Stomach (tissue), 9 donors: Measurements from ENCODE around the gene CIROP. TPM values are rescaled to one million over a fixed set of nuclear protein-coding genes. Genes with fewer than 3 reads are reported as not detected.

Experiments
- DNase-seq, 2 donors: peaks; one replicate each; pipeline versions ENCODE4 v3.0.0 to v3.0.0-alpha.2; 2013 to 2019
- H3K27ac ChIP-seq, 5 donors: fragments of 200-600 bp in 4 of 5; sonication (generic) in 4 of 5; one replicate each; pipeline ENCODE4 v1.5.1; 2013 to 2019; ENCODE audit warnings: mild to moderate bottlenecking in 1 of 5, moderate library complexity in 1 of 5
- H3K27me3 ChIP-seq, 3 donors: fragments of 200-600 bp; sonication (generic); one replicate each; pipeline ENCODE4 v1.5.1; 2017 to 2019; ENCODE audit warnings: mixed run types in 1 of 3
- H3K36me3 ChIP-seq, 4 donors: fragments of 200-600 bp; sonication (generic); 1 replicate in 3 of 4; 2 replicates in 1 of 4; pipeline ENCODE4 v1.5.1; 2016 to 2019
- H3K4me1 ChIP-seq, 4 donors: fragments of 200-600 bp; sonication (generic); one replicate each; pipeline ENCODE4 v1.5.1; 2016 to 2019
- H3K4me3 ChIP-seq, 4 donors: fragments of 200-600 bp; sonication (generic) in 3 of 4; one replicate each; pipeline ENCODE4 v1.5.1; 2016 to 2019; ENCODE audit warnings: mild to moderate bottlenecking in 1 of 4
- H3K9me3 ChIP-seq, 4 donors: fragments of 200-600 bp; sonication (generic); one replicate each; pipeline ENCODE4 v1.5.1; 2016 to 2019
- CTCF ChIP-seq, 7 experiments: fragments of 450-650 bp in 4 of 7; fragments of 200-600 bp in 3 of 7; sonication (generic) in 3 of 7; IDR thresholded peaks; one replicate each; pipeline ENCODE4 v1.5.1; 2016 to 2019; ENCODE audit warnings: antibody characterized with exemption in 7 of 7, control low read depth in 2 of 7, mild to moderate bottlenecking in 1 of 7
- EP300 ChIP-seq: sonication (generic); formaldehyde crosslinking; IDR thresholded peaks from one replicate; pipeline ENCODE4 v1.6.1; 2017; ENCODE audit warnings: antibody characterized with exemption
- POLR2A ChIP-seq, 4 donors: fragments of 450-650 bp; IDR thresholded peaks; one replicate each; pipeline ENCODE4 v1.6.1; 2016; ENCODE audit warnings: antibody characterized with exemption in 4 of 4, control low read depth in 2 of 4, mild to moderate bottlenecking in 1 of 4, moderate library complexity in 1 of 4
- POLR2AphosphoS5 ChIP-seq, 3 donors: sonication (generic); formaldehyde crosslinking; IDR thresholded peaks; one replicate each; pipeline ENCODE4 v1.6.1; 2016; ENCODE audit warnings: antibody characterized with exemption in 3 of 3
- WGBS, 5 donors: extraction: QIAGEN DNeasy Blood & Tissue Kit in 3 of 5; methylation state at CpG; one replicate each; pipeline versions ENCODE4 v1.1.5 to v1.1.7; 2013 to 2018; 5-methylcytosine and 5-hydroxymethylcytosine counted together
- intact Hi-C: fragments of 100-400 bp; cut with DNase I; formaldehyde crosslinking; loops from one replicate; pipeline ENCODE4 v1.15.1; 2023; ENCODE audit warnings: low total_unique reads
- polyA plus RNA-seq, 3 donors: library from polyadenylated mRNA; stranded (reverse); fragments of 200-250 nt; gene quantifications; one replicate each; pipeline ENCODE4 v1.2.3, GENCODE V29; 2013
- total RNA-seq, 5 donors: library from RNA; depleted of rRNA; stranded (reverse); fragments of >200 nt; gene quantifications; one replicate each; pipeline versions ENCODE4 v1.1.0 to v1.2.3, GENCODE V29; 2014 to 2016
- donor health status: healthy with polysubstance abuse.
- donor health status: Bipolar disorder and iron deficiency.
- donor health status: healthy.

The CIROP gene
- total and polyA plus RNA-seq, 8 donors: not detected

DNA sequence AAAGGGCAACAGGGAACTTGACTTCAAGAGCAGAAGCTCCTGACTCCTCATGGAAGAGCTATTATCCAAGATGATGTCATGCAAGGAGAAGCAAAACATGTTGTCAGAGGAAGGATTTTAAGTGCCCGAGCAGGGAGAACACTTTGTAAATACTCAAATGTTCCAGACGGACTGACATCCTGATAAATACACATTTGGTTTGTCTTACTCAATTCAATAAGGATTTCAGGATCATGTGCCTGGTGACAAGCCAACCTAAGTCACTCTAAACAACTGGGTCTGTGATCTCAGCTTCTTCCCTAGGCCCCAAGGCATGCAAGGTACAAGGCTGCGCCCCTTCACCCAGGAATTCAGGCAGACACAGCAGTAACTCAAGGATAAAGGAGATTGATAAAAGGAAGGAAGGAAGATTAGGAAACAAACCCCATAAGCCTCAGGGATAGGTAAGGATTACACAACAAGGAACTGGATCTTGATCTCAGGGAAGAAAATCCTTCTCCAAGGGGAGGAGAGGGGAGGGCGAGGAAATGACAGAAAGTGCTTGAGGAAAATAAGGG, 41.1 kb upstream of the CIROP start:
- intact Hi-C loops: no loop called here
- Histone ChIP-seq H3K36me3 (peaks cover 0 to 17% (median 7%) of the 10 kb centered on the region in 4 donors), H3K27ac (peak overlapping the region in 4 of 5 donors; percentile 59 to 93 (median 64)), H3K27me3 (no peaks in the 10 kb centered on the region), H3K4me1 (peaks cover 9 to 72% (median 48%) of the 10 kb centered on the region in 4 donors), H3K9me3 (no peaks in the 10 kb centered on the region), H3K4me3 (no peak overlapping the region)
- 53 to 68% (median 59%) methylated on average over 4 of the region's 4 CpGs for WGBS, 5 donors
- DNase-seq: no peak
- peak; percentile 30 to 80 (median 60) for TF ChIP-seq POLR2AphosphoS5 (IDR thresholded peaks at IDR 0.05)
- TF ChIP-seq EP300: peak; percentile 52
- TF ChIP-seq POLR2A (IDR thresholded peaks at IDR 0.05): no peak

DNA sequence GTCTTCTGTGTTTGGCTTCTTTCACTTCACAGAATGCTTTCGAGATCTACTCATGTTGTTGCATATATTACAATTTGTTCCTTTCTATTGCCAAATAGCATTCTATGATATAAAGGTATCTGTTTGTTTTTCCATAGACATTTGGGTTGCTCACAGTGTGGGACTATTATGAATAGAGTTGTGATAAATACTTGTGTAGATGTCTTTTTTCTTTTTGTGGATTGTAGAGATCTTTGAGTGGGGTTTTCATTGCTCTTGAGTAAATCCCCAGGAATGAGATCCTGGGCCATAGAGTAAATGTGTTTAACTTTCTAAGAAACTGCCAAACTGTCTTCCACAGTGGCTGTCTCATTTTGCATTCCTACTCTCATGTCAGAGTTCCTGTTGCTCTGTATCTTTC, 39.1 kb upstream of the CIROP start:
- Histone ChIP-seq H3K27ac (peak overlapping the region in 2 of 5 donors; percentile 10 to 93), H3K36me3 (peaks cover 14 to 34% (median 25%) of the 10 kb centered on the region in 4 donors), H3K9me3 (no peaks in the 10 kb centered on the region), H3K4me1 (peaks cover 9 to 87% (median 43%) of the 10 kb centered on the region in 4 donors), H3K4me3 (no peak overlapping the region), H3K27me3 (no peaks in the 10 kb centered on the region)
- no peak for DNase-seq
- intact Hi-C loops: no loop called here
- TF ChIP-seq EP300 (no peak), POLR2AphosphoS5 (IDR thresholded peaks at IDR 0.05) (no peak), POLR2A (IDR thresholded peaks at IDR 0.05) (no peak), CTCF (IDR thresholded peaks at IDR 0.05) (no peak)
- WGBS, 5 donors: 61 to 90% (median 73%) methylated on average over 1 of the region's 1 CpG

GRCh38 chr14:23142826-23143225, 38.0 kb upstream of the CIROP start:
- no peak for TF ChIP-seq EP300
- Histone ChIP-seq H3K27ac (peak overlapping the region in 4 of 5 donors; percentile 23 to 93 (median 43)), H3K9me3 (no peaks in the 10 kb centered on the region), H3K36me3 (peaks cover 14 to 44% (median 36%) of the 10 kb centered on the region in 4 donors), H3K4me3 (no peak overlapping the region), H3K27me3 (no peaks in the 10 kb centered on the region), H3K4me1 (peaks cover 15 to 90% (median 48%) of the 10 kb centered on the region in 4 donors)
- intact Hi-C loops: no loop called here
- DNase-seq: no peak
- WGBS, 5 donors: 58 to 82% (median 65%) methylated on average over 4 of the region's 4 CpGs

DNA sequence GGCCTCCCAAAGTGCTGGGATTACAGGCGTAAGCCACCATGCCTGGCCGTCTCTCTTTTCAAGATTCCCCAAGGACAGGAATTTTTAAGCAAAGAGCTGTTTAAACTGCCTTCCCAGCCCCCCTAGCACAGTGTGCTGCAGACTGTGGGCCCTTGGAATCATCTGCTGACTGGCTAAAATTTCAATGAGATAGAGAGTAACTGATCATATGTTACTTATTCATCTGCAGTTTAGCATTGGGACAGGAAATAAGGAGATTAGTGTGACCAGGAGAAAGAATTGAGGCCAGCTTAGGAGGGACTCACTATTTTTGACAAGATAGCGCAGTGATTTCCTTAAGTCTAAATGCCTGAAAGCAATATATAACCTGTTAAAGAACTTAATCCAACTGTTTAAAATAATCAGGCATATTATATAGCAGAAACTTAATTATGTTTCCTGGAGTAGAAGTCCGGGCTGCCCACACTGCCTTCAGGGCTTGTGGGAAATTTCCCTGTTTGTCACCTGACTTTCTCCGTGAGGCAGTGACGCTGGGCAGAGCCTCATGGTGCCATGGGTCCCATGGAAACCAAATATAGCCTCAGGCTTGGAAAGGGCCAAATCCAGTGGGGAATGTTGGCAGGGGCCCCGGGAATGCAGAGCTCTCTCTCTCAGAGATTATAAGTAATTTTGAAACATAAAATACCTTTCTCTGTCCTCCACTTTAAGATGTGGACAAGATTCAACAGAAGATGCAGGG, 37.1 kb upstream of the CIROP start:
- peak; percentile 78 to 79 for DNase-seq
- intact Hi-C loops: no loop called here
- no peaks in the 10 kb centered on the region for H3K27me3 ChIP-seq
- peaks cover 21 to 90% (median 51%) of the 10 kb centered on the region in 4 donors for H3K4me1 ChIP-seq
- no peaks in the 10 kb centered on the region for H3K9me3 ChIP-seq
- peak overlapping the region in 4 of 5 donors; percentile 23 to 93 (median 46) for H3K27ac ChIP-seq
- 52 to 58% (median 56%) methylated on average over 7 of the region's 7 CpGs for WGBS, 5 donors
- no peak overlapping the region for H3K4me3 ChIP-seq
- TF ChIP-seq POLR2AphosphoS5 (IDR thresholded peaks at IDR 0.05): peak in 2 of 3 donors; percentile 32 to 93
- no peak for TF ChIP-seq POLR2A (IDR thresholded peaks at IDR 0.05)
- TF ChIP-seq EP300: peak; percentile 72
- H3K36me3 ChIP-seq: peaks cover 21 to 53% (median 43%) of the 10 kb centered on the region in 4 donors

DNA sequence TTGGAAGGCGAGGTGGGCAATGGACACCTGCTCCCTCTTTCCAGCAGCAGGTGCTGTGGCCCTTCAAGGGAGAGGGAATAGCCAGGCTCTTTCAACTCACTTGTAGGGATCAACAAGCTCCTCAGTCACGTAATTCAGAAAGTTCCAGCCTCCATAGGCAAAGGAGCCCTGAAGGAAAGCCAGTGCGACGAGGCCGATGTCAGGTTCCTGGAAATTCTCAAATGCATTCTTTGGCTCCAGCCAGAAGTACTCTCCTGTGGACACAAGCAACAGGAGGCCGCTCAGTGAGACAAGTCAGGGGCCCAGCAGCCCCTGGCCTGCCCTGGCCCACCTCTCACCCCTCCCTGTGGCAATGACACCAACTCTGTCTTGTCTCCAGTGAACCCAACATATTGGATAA, 35.6 kb upstream of the CIROP start:
- no peak for TF ChIP-seq EP300
- TF ChIP-seq POLR2AphosphoS5 (IDR thresholded peaks at IDR 0.05): no peak
- TF ChIP-seq CTCF (IDR thresholded peaks at IDR 0.05): no peak
- TF ChIP-seq POLR2A (IDR thresholded peaks at IDR 0.05): no peak
- no peaks in the 10 kb centered on the region for H3K9me3 ChIP-seq
- intact Hi-C loops: no loop called here

More for the DNA sequence above, 35.6 kb upstream of the CIROP start:
- Histone ChIP-seq H3K36me3 (peaks cover 25 to 69% (median 56%) of the 10 kb centered on the region in 4 donors), H3K27ac (peak overlapping the region in 3 of 5 donors; percentile 41 to 93 (median 47)), H3K4me3 (no peak overlapping the region), H3K4me1 (peaks cover 19 to 78% (median 37%) of the 10 kb centered on the region in 4 donors), H3K27me3 (no peaks in the 10 kb centered on the region)
- 77 to 89% (median 87%) methylated on average over 6 of the region's 6 CpGs for WGBS, 5 donors
- DNase-seq: no peak
